GM23338 (cell line): ENCODE data around the gene SOCS2. TPM values are rescaled to one million over a fixed set of nuclear protein-coding genes. Genes with fewer than 3 reads are reported as not detected.

ENCODE experiments used
- ATAC-seq: fragments of 200-7000 bp; cut with Tn5 transposase; 3 replicates; pipeline ENCODE4 v1.9.1; 2020
- DNase-seq: peaks from one replicate; pipeline ENCODE4 v3.0.0-alpha.2; 2015; ENCODE audit warnings: low spot score
- H2AFZ ChIP-seq: fragments of 200-600 bp; sonication (generic); 2 replicates; pipeline ENCODE4 v1.8.0; 2016; ENCODE audit warnings: antibody characterized with exemption, mild to moderate bottlenecking, moderate library complexity
- H3F3A ChIP-seq: fragments of 200-600 bp; sonication (generic); replicated peaks from 2 replicates; pipeline ENCODE4 v1.8.0; 2017; ENCODE audit warnings: antibody characterized with exemption, mixed run types, low read depth
- H3K27ac ChIP-seq: fragments of 200-600 bp; sonication (generic); 2 replicates; pipeline ENCODE4 v1.6.1; 2016; ENCODE audit warnings: low read depth
- H3K27me3 ChIP-seq: fragments of 200-600 bp; sonication (generic); 2 replicates; pipeline ENCODE4 v1.8.0; 2016; ENCODE audit warnings: mild to moderate bottlenecking, mixed run types, moderate library complexity; ENCODE audit not compliant: insufficient read depth
- H3K36me3 ChIP-seq: fragments of 200-600 bp; sonication (generic); 2 replicates; pipeline ENCODE4 v1.8.0; 2016; ENCODE audit warnings: mild to moderate bottlenecking; ENCODE audit not compliant: insufficient read depth
- H3K4me1 ChIP-seq: fragments of 200-600 bp; sonication (generic); 2 replicates; pipeline ENCODE4 v1.8.0; 2016; ENCODE audit warnings: mild to moderate bottlenecking, moderate library complexity; ENCODE audit not compliant: insufficient read depth
- H3K4me2 ChIP-seq: fragments of 200-600 bp; sonication (generic); 2 replicates; pipeline ENCODE4 v1.7.1; 2017; ENCODE audit warnings: mixed run types
- H3K4me3 ChIP-seq: fragments of 200-600 bp; sonication (generic); 2 replicates; pipeline ENCODE4 v1.6.1; 2016; ENCODE audit warnings: mixed run types
- H3K79me2 ChIP-seq: fragments of 200-600 bp; sonication (generic); replicated peaks from 2 replicates; pipeline ENCODE4 v1.8.0; 2017; ENCODE audit warnings: mild to moderate bottlenecking; ENCODE audit not compliant: insufficient read depth
- H3K9me2 ChIP-seq: fragments of 200-600 bp; sonication (generic); 2 replicates; pipeline ENCODE4 v1.8.0; 2017; ENCODE audit not compliant: insufficient read depth
- H4K20me1 ChIP-seq: fragments of 200-600 bp; sonication (generic); replicated peaks from 2 replicates; pipeline ENCODE4 v1.8.0; 2017; ENCODE audit warnings: mild to moderate bottlenecking; ENCODE audit not compliant: insufficient read depth
- H3K27ac Mint-ChIP-seq: 2 replicates; pipeline ENCODE4 v1.8.0; 2020; ENCODE audit warnings: inconsistent platforms, mild to moderate bottlenecking, moderate library complexity, mixed read lengths
- H3K27me3 Mint-ChIP-seq: 3 replicates; pipeline ENCODE4 v1.8.0; 2022; ENCODE audit warnings: low read depth, mild to moderate bottlenecking, moderate library complexity, mixed read lengths, inconsistent platforms; ENCODE audit not compliant: insufficient read depth, poor library complexity
- H3K36me3 Mint-ChIP-seq: 3 replicates; pipeline ENCODE4 v1.8.0; 2021; ENCODE audit warnings: low read depth, mild to moderate bottlenecking, inconsistent platforms, moderate library complexity, mixed read lengths
- H3K4me1 Mint-ChIP-seq: 3 replicates; pipeline ENCODE4 v1.8.0; 2020; ENCODE audit warnings: mild to moderate bottlenecking, inconsistent platforms, mixed read lengths
- H3K4me3 Mint-ChIP-seq: 3 replicates; pipeline ENCODE4 v1.8.0; 2021; ENCODE audit warnings: moderate library complexity, mild to moderate bottlenecking, inconsistent platforms, mixed read lengths
- H3K9me3 Mint-ChIP-seq: 3 replicates; pipeline ENCODE4 v1.8.0; 2020; ENCODE audit warnings: moderate library complexity, mild to moderate bottlenecking, inconsistent platforms, mixed read lengths
- CREB1 ChIP-seq: fragments of 250-450 bp; sonication (Bioruptor Pico); IDR thresholded peaks from 2 replicates; pipeline ENCODE4 v1.5.0; 2020; ENCODE audit warnings: low read depth, mild to moderate bottlenecking, moderate library complexity
- EZH2 ChIP-seq: fragments of 200-600 bp; sonication (generic); IDR thresholded peaks from one replicate; pipeline ENCODE4 v1.8.0; 2017; ENCODE audit warnings: antibody characterized with exemption, mild to moderate bottlenecking, low read depth; ENCODE audit not compliant: unreplicated experiment
- EZH2phosphoT487 ChIP-seq: fragments of 200-600 bp; sonication (generic); IDR thresholded peaks from one replicate; pipeline ENCODE4 v1.8.1; 2018; ENCODE audit warnings: antibody characterized with exemption; ENCODE audit not compliant: unreplicated experiment
- JUNB ChIP-seq: IDR thresholded peaks from one replicate; pipeline ENCODE4 v1.6.1; 2016; ENCODE audit warnings: antibody characterized with exemption; ENCODE audit not compliant: unreplicated experiment
- NANOG ChIP-seq: IDR thresholded peaks from 2 replicates; pipeline ENCODE4 v1.6.1; 2016; ENCODE audit warnings: antibody characterized with exemption, borderline replicate concordance
- POLR2AphosphoS5 ChIP-seq: IDR thresholded peaks from 2 replicates; pipeline ENCODE4 v1.6.1; 2016; ENCODE audit warnings: antibody characterized with exemption, low read depth
- STAT1 ChIP-seq: IDR thresholded peaks from one replicate; pipeline ENCODE4 v1.6.1; 2016; ENCODE audit warnings: antibody characterized with exemption; ENCODE audit not compliant: unreplicated experiment
- ZNF114 ChIP-seq: fragments of 250-450 bp; sonication (Bioruptor Pico); IDR thresholded peaks from 2 replicates; pipeline ENCODE4 v1.5.0; 2020; ENCODE audit warnings: mild to moderate bottlenecking, moderate library complexity
- ZNF331 ChIP-seq: fragments of 250-450 bp; sonication (Bioruptor Pico); IDR thresholded peaks from 2 replicates; pipeline ENCODE4 v1.5.0; 2020; ENCODE audit warnings: low read depth, mild to moderate bottlenecking, moderate library complexity
- polyA plus RNA-seq: library from polyadenylated mRNA; unstranded; fragments of >200 nt; fragmentation: Nextera tagmentation; extraction: Ambion mirVana; gene quantifications from 2 replicates; pipeline ENCODE4 v1.2.1, GENCODE V29; 2016
- total RNA-seq: library from RNA; depleted of rRNA; stranded (reverse); fragments of >200 nt; shearing (Covaris generic); gene quantifications from 2 replicates; pipeline ENCODE4 v1.2.3, GENCODE V29; 2014
- TF ChIP-seq, protein P1 (sequence below): fragments of 250-450 bp; sonication (Bioruptor Pico); IDR thresholded peaks from 2 replicates; pipeline ENCODE4 v1.5.0; 2020; ENCODE audit warnings: mild to moderate bottlenecking, moderate library complexity
- TF ChIP-seq, protein P2 (sequence below): IDR thresholded peaks from 2 replicates; pipeline ENCODE4 v1.6.1; 2016; ENCODE audit warnings: antibody characterized with exemption
- TF ChIP-seq, protein P3 (sequence below): IDR thresholded peaks from one replicate; pipeline ENCODE4 v1.6.1; 2018; ENCODE audit warnings: antibody characterized with exemption; ENCODE audit not compliant: unreplicated experiment
- TF ChIP-seq, protein P4 (sequence below), 2 experiments: fragments of 200-600 bp in 1 of 2; sonication (generic) in 1 of 2; conservative IDR thresholded peaks; 2 replicates each; pipeline versions ENCODE4 v1.5.1 to v1.6.1; 2016 to 2017; ENCODE audit warnings: antibody characterized with exemption in 2 of 2, low read depth in 2 of 2, mild to moderate bottlenecking in 2 of 2, moderate library complexity in 1 of 2

The SOCS2 gene
- total and polyA plus RNA-seq, 2 experiments from 2014 or later, result 15.5 to 32.4 TPM

DNA sequence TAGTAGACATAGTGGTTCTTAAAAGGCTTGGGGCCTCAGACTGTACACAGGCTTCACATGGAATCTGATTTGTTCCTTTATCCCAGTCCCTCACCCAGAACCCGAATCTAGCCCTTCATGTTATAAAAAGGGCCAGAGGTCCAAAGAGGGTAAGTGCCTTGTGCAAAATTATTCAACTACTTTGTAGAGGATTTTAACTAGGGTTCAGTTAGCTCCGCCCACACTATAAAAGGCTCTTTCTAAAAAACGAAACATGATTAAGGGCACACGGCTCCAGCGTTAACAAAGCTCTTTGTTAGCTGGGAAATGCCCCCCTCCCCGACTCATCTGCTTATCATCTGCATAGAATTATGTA is 3.2 kb upstream of the SOCS2 start:
- Histone ChIP-seq H3K27ac (no peak overlapping the region), H3F3A (peaks cover 14% of the 10 kb centered on the region), H3K79me2 (peaks cover 9% of the 10 kb centered on the region), H2AFZ (no peak overlapping the region), H3K36me3 (peaks cover 6% of the 10 kb centered on the region; the same call in 1 of the 2 replicates), H3K4me2 (peak overlapping the region; percentile 88; the same call in 1 of the 2 replicates), H3K9me2 (no peaks in the 10 kb centered on the region), H3K27me3 (peaks cover 23% of the 10 kb centered on the region), H4K20me1 (no peaks in the 10 kb centered on the region; the same call in 1 of the 2 replicates), H3K4me3 (peak overlapping the region; percentile 97), H3K4me1 (peaks cover 12% of the 10 kb centered on the region)
- Mint-ChIP-seq H3K4me1 (peaks cover 12% of the 10 kb centered on the region), H3K27me3 (peaks cover 18% of the 10 kb centered on the region), H3K4me3 (peak overlapping the region; percentile 78), H3K27ac (no peak overlapping the region), H3K36me3 (peaks cover 20% of the 10 kb centered on the region), H3K9me3 (no peaks in the 10 kb centered on the region; the same call in 1 of the 3 replicates)
- TF ChIP-seq, protein P1, sequence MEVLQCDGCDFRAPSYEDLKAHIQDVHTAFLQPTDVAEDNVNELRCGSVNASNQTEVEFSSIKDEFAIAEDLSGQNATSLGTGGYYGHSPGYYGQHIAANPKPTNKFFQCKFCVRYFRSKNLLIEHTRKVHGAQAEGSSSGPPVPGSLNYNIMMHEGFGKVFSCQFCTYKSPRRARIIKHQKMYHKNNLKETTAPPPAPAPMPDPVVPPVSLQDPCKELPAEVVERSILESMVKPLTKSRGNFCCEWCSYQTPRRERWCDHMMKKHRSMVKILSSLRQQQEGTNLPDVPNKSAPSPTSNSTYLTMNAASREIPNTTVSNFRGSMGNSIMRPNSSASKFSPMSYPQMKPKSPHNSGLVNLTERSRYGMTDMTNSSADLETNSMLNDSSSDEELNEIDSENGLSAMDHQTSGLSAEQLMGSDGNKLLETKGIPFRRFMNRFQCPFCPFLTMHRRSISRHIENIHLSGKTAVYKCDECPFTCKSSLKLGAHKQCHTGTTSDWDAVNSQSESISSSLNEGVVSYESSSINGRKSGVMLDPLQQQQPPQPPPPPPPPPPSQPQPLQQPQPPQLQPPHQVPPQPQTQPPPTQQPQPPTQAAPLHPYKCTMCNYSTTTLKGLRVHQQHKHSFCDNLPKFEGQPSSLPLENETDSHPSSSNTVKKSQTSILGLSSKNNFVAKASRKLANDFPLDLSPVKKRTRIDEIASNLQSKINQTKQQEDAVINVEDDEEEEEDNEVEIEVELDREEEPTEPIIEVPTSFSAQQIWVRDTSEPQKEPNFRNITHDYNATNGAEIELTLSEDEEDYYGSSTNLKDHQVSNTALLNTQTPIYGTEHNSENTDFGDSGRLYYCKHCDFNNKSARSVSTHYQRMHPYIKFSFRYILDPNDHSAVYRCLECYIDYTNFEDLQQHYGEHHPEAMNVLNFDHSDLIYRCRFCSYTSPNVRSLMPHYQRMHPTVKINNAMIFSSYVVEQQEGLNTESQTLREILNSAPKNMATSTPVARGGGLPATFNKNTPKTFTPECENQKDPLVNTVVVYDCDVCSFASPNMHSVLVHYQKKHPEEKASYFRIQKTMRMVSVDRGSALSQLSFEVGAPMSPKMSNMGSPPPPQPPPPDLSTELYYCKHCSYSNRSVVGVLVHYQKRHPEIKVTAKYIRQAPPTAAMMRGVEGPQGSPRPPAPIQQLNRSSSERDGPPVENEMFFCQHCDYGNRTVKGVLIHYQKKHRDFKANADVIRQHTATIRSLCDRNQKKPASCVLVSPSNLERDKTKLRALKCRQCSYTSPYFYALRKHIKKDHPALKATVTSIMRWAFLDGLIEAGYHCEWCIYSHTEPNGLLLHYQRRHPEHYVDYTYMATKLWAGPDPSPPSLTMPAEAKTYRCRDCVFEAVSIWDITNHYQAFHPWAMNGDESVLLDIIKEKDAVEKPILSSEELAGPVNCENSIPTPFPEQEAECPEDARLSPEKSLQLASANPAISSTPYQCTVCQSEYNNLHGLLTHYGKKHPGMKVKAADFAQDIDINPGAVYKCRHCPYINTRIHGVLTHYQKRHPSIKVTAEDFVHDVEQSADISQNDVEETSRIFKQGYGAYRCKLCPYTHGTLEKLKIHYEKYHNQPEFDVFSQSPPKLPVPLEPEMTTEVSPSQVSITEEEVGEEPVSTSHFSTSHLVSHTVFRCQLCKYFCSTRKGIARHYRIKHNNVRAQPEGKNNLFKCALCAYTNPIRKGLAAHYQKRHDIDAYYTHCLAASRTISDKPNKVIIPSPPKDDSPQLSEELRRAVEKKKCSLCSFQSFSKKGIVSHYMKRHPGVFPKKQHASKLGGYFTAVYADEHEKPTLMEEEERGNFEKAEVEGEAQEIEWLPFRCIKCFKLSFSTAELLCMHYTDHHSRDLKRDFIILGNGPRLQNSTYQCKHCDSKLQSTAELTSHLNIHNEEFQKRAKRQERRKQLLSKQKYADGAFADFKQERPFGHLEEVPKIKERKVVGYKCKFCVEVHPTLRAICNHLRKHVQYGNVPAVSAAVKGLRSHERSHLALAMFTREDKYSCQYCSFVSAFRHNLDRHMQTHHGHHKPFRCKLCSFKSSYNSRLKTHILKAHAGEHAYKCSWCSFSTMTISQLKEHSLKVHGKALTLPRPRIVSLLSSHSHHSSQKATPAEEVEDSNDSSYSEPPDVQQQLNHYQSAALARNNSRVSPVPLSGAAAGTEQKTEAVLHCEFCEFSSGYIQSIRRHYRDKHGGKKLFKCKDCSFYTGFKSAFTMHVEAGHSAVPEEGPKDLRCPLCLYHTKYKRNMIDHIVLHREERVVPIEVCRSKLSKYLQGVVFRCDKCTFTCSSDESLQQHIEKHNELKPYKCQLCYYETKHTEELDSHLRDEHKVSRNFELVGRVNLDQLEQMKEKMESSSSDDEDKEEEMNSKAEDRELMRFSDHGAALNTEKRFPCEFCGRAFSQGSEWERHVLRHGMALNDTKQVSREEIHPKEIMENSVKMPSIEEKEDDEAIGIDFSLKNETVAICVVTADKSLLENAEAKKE (CRISPR knock-in tag), result no peak
- TF ChIP-seq POLR2AphosphoS5 (no peak), ZNF114 (no peak), STAT1 (no peak), EZH2phosphoT487 (no peak), ZNF331 (no peak), NANOG (no peak), CREB1 (CRISPR knock-in tag) (no peak), JUNB (no peak), EZH2 (no peak)
- TF ChIP-seq, protein P2, sequence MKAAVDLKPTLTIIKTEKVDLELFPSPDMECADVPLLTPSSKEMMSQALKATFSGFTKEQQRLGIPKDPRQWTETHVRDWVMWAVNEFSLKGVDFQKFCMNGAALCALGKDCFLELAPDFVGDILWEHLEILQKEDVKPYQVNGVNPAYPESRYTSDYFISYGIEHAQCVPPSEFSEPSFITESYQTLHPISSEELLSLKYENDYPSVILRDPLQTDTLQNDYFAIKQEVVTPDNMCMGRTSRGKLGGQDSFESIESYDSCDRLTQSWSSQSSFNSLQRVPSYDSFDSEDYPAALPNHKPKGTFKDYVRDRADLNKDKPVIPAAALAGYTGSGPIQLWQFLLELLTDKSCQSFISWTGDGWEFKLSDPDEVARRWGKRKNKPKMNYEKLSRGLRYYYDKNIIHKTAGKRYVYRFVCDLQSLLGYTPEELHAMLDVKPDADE, result no peak
- TF ChIP-seq, protein P3, sequence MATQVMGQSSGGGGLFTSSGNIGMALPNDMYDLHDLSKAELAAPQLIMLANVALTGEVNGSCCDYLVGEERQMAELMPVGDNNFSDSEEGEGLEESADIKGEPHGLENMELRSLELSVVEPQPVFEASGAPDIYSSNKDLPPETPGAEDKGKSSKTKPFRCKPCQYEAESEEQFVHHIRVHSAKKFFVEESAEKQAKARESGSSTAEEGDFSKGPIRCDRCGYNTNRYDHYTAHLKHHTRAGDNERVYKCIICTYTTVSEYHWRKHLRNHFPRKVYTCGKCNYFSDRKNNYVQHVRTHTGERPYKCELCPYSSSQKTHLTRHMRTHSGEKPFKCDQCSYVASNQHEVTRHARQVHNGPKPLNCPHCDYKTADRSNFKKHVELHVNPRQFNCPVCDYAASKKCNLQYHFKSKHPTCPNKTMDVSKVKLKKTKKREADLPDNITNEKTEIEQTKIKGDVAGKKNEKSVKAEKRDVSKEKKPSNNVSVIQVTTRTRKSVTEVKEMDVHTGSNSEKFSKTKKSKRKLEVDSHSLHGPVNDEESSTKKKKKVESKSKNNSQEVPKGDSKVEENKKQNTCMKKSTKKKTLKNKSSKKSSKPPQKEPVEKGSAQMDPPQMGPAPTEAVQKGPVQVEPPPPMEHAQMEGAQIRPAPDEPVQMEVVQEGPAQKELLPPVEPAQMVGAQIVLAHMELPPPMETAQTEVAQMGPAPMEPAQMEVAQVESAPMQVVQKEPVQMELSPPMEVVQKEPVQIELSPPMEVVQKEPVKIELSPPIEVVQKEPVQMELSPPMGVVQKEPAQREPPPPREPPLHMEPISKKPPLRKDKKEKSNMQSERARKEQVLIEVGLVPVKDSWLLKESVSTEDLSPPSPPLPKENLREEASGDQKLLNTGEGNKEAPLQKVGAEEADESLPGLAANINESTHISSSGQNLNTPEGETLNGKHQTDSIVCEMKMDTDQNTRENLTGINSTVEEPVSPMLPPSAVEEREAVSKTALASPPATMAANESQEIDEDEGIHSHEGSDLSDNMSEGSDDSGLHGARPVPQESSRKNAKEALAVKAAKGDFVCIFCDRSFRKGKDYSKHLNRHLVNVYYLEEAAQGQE, result no peak
- TF ChIP-seq, protein P4, sequence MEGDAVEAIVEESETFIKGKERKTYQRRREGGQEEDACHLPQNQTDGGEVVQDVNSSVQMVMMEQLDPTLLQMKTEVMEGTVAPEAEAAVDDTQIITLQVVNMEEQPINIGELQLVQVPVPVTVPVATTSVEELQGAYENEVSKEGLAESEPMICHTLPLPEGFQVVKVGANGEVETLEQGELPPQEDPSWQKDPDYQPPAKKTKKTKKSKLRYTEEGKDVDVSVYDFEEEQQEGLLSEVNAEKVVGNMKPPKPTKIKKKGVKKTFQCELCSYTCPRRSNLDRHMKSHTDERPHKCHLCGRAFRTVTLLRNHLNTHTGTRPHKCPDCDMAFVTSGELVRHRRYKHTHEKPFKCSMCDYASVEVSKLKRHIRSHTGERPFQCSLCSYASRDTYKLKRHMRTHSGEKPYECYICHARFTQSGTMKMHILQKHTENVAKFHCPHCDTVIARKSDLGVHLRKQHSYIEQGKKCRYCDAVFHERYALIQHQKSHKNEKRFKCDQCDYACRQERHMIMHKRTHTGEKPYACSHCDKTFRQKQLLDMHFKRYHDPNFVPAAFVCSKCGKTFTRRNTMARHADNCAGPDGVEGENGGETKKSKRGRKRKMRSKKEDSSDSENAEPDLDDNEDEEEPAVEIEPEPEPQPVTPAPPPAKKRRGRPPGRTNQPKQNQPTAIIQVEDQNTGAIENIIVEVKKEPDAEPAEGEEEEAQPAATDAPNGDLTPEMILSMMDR (conservative IDR thresholded peaks at IDR 0.05; ENCODE audit: low read depth in 2 of 2), result no peak
- ATAC-seq (no peak), DNase-seq (no peak)
